HepG2 (cell line): ENCODE data around the gene BIRC5. TPM values are rescaled to one million over a fixed set of nuclear protein-coding genes. Genes with fewer than 3 reads are reported as not detected.

Experiments used
- ATAC-seq: fragments of 200-7000 bp; cut with Tn5 transposase; 3 replicates; pipeline ENCODE4 v1.9.1; 2020; ENCODE audit warnings: mild to moderate bottlenecking, moderate library complexity
- BruUV-seq: library from RNA; stranded (reverse); fragments of 400-500 nt; replicated peaks from 2 replicates; lab custom pipeline; 2021; lab: Mats Ljungman, UMichigan
- CTCF ChIA-PET: fragments of 300-600 bp; formaldehyde crosslinking; extraction: SDS; loops from one replicate; lab custom pipeline; 2021; ENCODE audit warnings: low total read pairs, inconsistent platforms, low intra/inter-chr PET ratio; lab: Yijun Ruan, JAX
- POLR2A ChIA-PET: fragments of 350-600 bp; sonication (Branson Sonifier 250); formaldehyde crosslinking; loops from one replicate; lab custom pipeline; 2020; ENCODE audit warnings: antibody characterized with exemption, inconsistent platforms; lab: Yijun Ruan, JAX
- DNase-seq: peaks from one replicate; pipeline ENCODE4 v3.0.0-alpha.2; 2015; ENCODE audit warnings: low spot score
- FAIRE-seq: peaks from 3 replicates; lab custom pipeline; 2011; peaks lifted over from hg19 to GRCh38; lab: Jason Lieb, UNC
- H2AFZ ChIP-seq: one replicate; pipeline ENCODE4 v1.6.1; 2011; ENCODE audit warnings: low read length, inconsistent platforms
- H3K27ac ChIP-seq: fragments of 300-600 bp; 3 replicates; pipeline ENCODE4 v1.8.0; 2011; ENCODE audit warnings: mixed run types, mild to moderate bottlenecking, mixed read lengths, low read length, inconsistent platforms; ENCODE audit not compliant: insufficient read depth; ENCODE audit errors: extremely low read length
- H3K27me3 ChIP-seq, 2 experiments: fragments of 200-600 bp in 1 of 2; 2 replicates in 1 of 2; 3 replicates in 1 of 2; pipeline versions ENCODE4 v1.6.0 to v1.8.0; 2011; ENCODE audit warnings: low read length in 2 of 2, mild to moderate bottlenecking in 2 of 2, moderate library complexity in 2 of 2, inconsistent platforms in 1 of 2; ENCODE audit not compliant: insufficient read depth in 2 of 2, control insufficient read depth in 1 of 2
- H3K36me3 ChIP-seq, 2 experiments: fragments of 200-600 bp in 1 of 2; replicated peaks in 1 of 2; 2 replicates in 1 of 2; 3 replicates in 1 of 2; pipeline versions ENCODE4 v1.5.1 to v1.8.0; 2011; ENCODE audit warnings: low read length in 2 of 2, inconsistent platforms in 1 of 2; ENCODE audit not compliant: insufficient read depth in 2 of 2, control insufficient read depth in 1 of 2
- H3K4me1 ChIP-seq: 2 replicates; pipeline ENCODE4 v1.5.1; 2012; ENCODE audit warnings: low read length, inconsistent platforms; ENCODE audit not compliant: insufficient read depth
- H3K4me2 ChIP-seq: 2 replicates; pipeline ENCODE4 v1.6.0; 2011; ENCODE audit warnings: low read depth, low read length, inconsistent platforms
- H3K4me3 ChIP-seq, 3 experiments: fragments of 200-600 bp in 1 of 3; sonication (generic), shearing (Covaris generic) in 1 of 3; replicated peaks in 1 of 3; 2 replicates each; pipeline ENCODE4 v1.5.1; 2011 to 2016; ENCODE audit warnings: low read length in 3 of 3, inconsistent platforms in 2 of 3, low read depth in 2 of 3, mild to moderate bottlenecking in 2 of 3, control low read depth in 1 of 3, mixed read lengths in 1 of 3; ENCODE audit not compliant: insufficient read depth in 1 of 3
- H3K79me2 ChIP-seq: one replicate; pipeline ENCODE4 v1.6.1; 2011; ENCODE audit warnings: low read length, inconsistent platforms; ENCODE audit not compliant: insufficient read depth
- H3K9ac ChIP-seq: 2 replicates; pipeline ENCODE4 v1.6.0; 2011; ENCODE audit warnings: mild to moderate bottlenecking, low read depth, low read length, inconsistent platforms; ENCODE audit not compliant: insufficient read depth
- H3K9me3 ChIP-seq: 2 replicates; pipeline ENCODE4 v1.5.1; 2012; ENCODE audit warnings: mild to moderate bottlenecking, low read length
- H4K20me1 ChIP-seq: 2 replicates; pipeline ENCODE4 v1.6.0; 2011; ENCODE audit warnings: inconsistent platforms, mild to moderate bottlenecking, low read length, moderate library complexity; ENCODE audit not compliant: insufficient read depth
- AGO1 ChIP-seq: fragments of 200-400 bp; formaldehyde crosslinking; IDR thresholded peaks from 2 replicates; pipeline ENCODE4 v1.6.1; 2017; ENCODE audit warnings: mild to moderate bottlenecking, low read depth, low read length, moderate library complexity; ENCODE audit not compliant: poor library complexity, severe bottlenecking
- AKAP8 ChIP-seq: sonication (generic); formaldehyde crosslinking; IDR thresholded peaks from 2 replicates; pipeline ENCODE4 v1.5.1; 2020; ENCODE audit warnings: mild to moderate bottlenecking, missing genetic modification reagents
- CSRNP1 ChIP-seq: sonication (generic); formaldehyde crosslinking; IDR thresholded peaks from 2 replicates; pipeline ENCODE4 v1.8.1; 2023; ENCODE audit warnings: mild to moderate bottlenecking, missing genetic modification reagents
- CTCF ChIP-seq: sonication (generic); formaldehyde crosslinking; IDR thresholded peaks from 2 replicates; pipeline ENCODE4 v1.5.0; 2020; ENCODE audit warnings: mild to moderate bottlenecking, missing genetic modification reagents, moderate library complexity
- GABPB1 ChIP-seq: IDR thresholded peaks from 2 replicates; pipeline ENCODE4 v1.6.1; 2016; ENCODE audit warnings: mild to moderate bottlenecking, missing genetic modification reagents, moderate library complexity, missing compliant biosample characterization
- HES4 ChIP-seq: sonication (generic); formaldehyde crosslinking; IDR thresholded peaks from 2 replicates; pipeline ENCODE4 v1.9.0; 2021; ENCODE audit warnings: mild to moderate bottlenecking, missing genetic modification reagents, borderline replicate concordance
- HOXA5 ChIP-seq: sonication (generic); formaldehyde crosslinking; IDR thresholded peaks from 2 replicates; pipeline ENCODE4 v1.4.0; 2020; ENCODE audit warnings: missing genetic modification reagents
- KDM5B ChIP-seq: sonication (generic); formaldehyde crosslinking; IDR thresholded peaks from 2 replicates; pipeline ENCODE4 v1.4.0; 2020; ENCODE audit warnings: missing genetic modification reagents, mild to moderate bottlenecking, borderline replicate concordance
- NFE2L1 ChIP-seq: sonication (generic); formaldehyde crosslinking; IDR thresholded peaks from 2 replicates; pipeline ENCODE4 v1.4.0; 2020; ENCODE audit warnings: missing genetic modification reagents, mild to moderate bottlenecking, borderline replicate concordance
- STAG1 ChIP-seq: sonication (generic); formaldehyde crosslinking; IDR thresholded peaks from 2 replicates; pipeline ENCODE4 v1.4.0; 2020; ENCODE audit warnings: missing genetic modification reagents
- ZBTB34 ChIP-seq: sonication (generic); formaldehyde crosslinking; IDR thresholded peaks from 2 replicates; pipeline ENCODE4 v1.8.0; 2022; ENCODE audit warnings: mild to moderate bottlenecking, missing genetic modification reagents
- ZNF263 ChIP-seq: sonication (generic); formaldehyde crosslinking; IDR thresholded peaks from 2 replicates; pipeline ENCODE4 v1.4.0; 2020; ENCODE audit warnings: missing genetic modification reagents
- ZNF572 ChIP-seq: sonication (generic); formaldehyde crosslinking; IDR thresholded peaks from 2 replicates; pipeline ENCODE4 v1.5.1; 2020; ENCODE audit warnings: mild to moderate bottlenecking, missing genetic modification reagents
- WGBS: methylation state at CpG from one replicate; pipeline ENCODE4 v1.1.6; 2017; ENCODE audit warnings: low lambda C conversion rate; 5-methylcytosine and 5-hydroxymethylcytosine counted together
- in situ Hi-C: cut with HindIII; loops from 2 replicates; pipeline ENCODE4 v1.10.0; 2017; ENCODE audit warnings: low pct_unique_long_range_greater_than_20kb; ENCODE audit not compliant: extremely low pct_ligation_motif_present
- intact Hi-C: fragments of 100-400 bp; cut with micrococcal nuclease; formaldehyde crosslinking; loops from one replicate; pipeline ENCODE4 v1.10.0; 2022; ENCODE audit not compliant: unreplicated experiment
- polyA plus RNA-seq, 8 experiments: library from polyadenylated mRNA; depleted of rRNA in 3 of 8; stranded (reverse) in 7 of 8; unstranded in 1 of 8; fragments of >200 nt; fragmentation: Illumina TruSeq in 4 of 8; extraction: Trizol in 4 of 8; gene quantifications; 2 replicates each; pipeline versions ENCODE4 v1.2.1 to v1.2.3, GENCODE V29; 2011 to 2016; ENCODE audit warnings: low read depth in 4 of 8, missing spikeins in 1 of 8, mixed read lengths in 1 of 8; ENCODE audit not compliant: insufficient read depth in 1 of 8
- total RNA-seq, 5 experiments: library from RNA; depleted of rRNA; stranded (reverse); fragments of >200 nt; fragmentation: Illumina TruSeq; extraction: Trizol; gene quantifications; 2 replicates each; pipeline ENCODE4 v1.2.3, GENCODE V29; 2016; ENCODE audit warnings: low read depth in 1 of 5
- TF ChIP-seq, protein P1 (sequence below): sonication (generic); formaldehyde crosslinking; conservative IDR thresholded peaks from 2 replicates; pipeline ENCODE4 v1.4.0; 2020; ENCODE audit warnings: missing genetic modification reagents

The BIRC5 gene
- total and polyA plus RNA-seq, 2 of the 13 experiments (the other 11 are each of a cell fraction or from before 2014, with no cell fraction given): 30.3 to 135 TPM

GRCh38 chr17:78174346-78174869 is 39.6 kb upstream of the BIRC5 start (continued):
- TF ChIP-seq CSRNP1 (CRISPR knock-in tag): no peak
- no peak for TF ChIP-seq HES4 (CRISPR knock-in tag)
- no peak for TF ChIP-seq AGO1
- 0 out of 2 replicates have a peak, but pooled peaks have one; percentile 15 for TF ChIP-seq ZNF572 (CRISPR knock-in tag)
- 0 out of 2 replicates have a peak, but pooled peaks have one; percentile 11 for TF ChIP-seq ZNF263 (CRISPR knock-in tag)

DNA sequence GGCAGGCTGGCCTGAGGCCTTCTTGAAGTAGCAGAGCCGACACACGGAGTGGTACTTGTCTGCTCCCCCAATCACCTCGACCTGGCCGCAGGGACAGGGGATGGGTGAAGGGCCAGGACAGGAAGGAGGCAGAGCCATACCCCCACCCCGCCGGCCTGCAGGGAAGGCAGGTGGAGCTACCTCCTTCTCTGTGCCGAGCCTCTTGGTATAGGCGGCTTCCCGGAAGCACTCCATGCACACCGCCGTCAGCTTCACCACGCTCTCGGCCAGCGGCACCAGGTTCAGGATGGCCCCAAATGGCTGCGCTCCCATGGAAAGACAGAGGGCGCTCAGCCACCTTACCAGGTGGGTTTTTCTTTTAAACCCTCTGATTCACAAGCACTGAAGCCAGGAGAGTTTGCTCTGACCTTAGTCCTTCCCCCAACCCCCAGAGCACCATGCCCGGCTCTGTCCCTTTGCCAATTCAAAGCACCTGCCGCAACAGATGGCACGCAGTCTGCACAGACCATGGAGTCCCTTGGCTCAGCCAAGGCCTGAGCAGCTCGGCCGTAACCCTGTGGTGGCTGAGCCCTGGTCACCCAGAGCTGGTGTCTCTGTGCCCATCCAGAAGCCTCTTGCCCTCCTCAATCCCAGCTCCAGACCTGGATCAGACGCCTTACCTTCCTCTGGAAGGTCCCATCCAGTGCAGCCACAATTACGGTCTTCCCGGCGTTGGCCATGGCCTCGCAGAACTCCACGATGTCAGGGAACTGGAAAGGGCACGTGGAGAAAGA is 39.0 kb upstream of the BIRC5 start:
- BruUV-seq: no TSS peak
- 96% methylated on average over 26 of the region's 28 CpGs for WGBS
- intact Hi-C loops: no loop called here
- Histone ChIP-seq H3K4me2 (no peak overlapping the region), H3K9me3 (no peaks in the 10 kb centered on the region), H3K9ac (no peak overlapping the region), H3K4me3 (no peak overlapping the region), H3K79me2 (peaks cover under 1% of the 10 kb centered on the region), H3K27me3 (no peaks in the 10 kb centered on the region), H2AFZ (no peak overlapping the region), H3K27ac (no peak overlapping the region), H3K36me3 (peaks cover 19 to 61% of the 10 kb centered on the region in 2 experiments), H3K4me1 (peaks cover 29% of the 10 kb centered on the region), H4K20me1 (no peaks in the 10 kb centered on the region)
- ChIA-PET CTCF (no interaction called here), POLR2A (interaction anchor here (1.0 to 1.4 kb wide), 2 partner anchors 11 to 13 kb away, joined by 3 read pairs; partner anchors contain the start of gene TK1)
- in situ Hi-C loops: no loop called here
- peak; percentile 2; the same call in 1 of the 3 replicates for ATAC-seq
- DNase-seq: no peak
- no peak for FAIRE-seq
- TF ChIP-seq STAG1 (CRISPR knock-in tag) (peak; percentile 40), NFE2L1 (CRISPR knock-in tag) (peak; percentile 51; the same call in 1 of the 2 replicates), HOXA5 (CRISPR knock-in tag) (no peak), CTCF (CRISPR knock-in tag) (peak; percentile 46), GABPB1 (peak; percentile 15; the same call in 1 of the 2 replicates), ZBTB34 (CRISPR knock-in tag) (peak; percentile 74; the same call in 1 of the 2 replicates), KDM5B (CRISPR knock-in tag) (0 out of 2 replicates have a peak, but pooled peaks have one; percentile 52), AKAP8 (CRISPR knock-in tag) (0 out of 2 replicates have a peak, but pooled peaks have one; percentile 58)
- TF ChIP-seq, protein P1, sequence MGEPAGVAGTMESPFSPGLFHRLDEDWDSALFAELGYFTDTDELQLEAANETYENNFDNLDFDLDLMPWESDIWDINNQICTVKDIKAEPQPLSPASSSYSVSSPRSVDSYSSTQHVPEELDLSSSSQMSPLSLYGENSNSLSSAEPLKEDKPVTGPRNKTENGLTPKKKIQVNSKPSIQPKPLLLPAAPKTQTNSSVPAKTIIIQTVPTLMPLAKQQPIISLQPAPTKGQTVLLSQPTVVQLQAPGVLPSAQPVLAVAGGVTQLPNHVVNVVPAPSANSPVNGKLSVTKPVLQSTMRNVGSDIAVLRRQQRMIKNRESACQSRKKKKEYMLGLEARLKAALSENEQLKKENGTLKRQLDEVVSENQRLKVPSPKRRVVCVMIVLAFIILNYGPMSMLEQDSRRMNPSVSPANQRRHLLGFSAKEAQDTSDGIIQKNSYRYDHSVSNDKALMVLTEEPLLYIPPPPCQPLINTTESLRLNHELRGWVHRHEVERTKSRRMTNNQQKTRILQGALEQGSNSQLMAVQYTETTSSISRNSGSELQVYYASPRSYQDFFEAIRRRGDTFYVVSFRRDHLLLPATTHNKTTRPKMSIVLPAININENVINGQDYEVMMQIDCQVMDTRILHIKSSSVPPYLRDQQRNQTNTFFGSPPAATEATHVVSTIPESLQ: no peak
